HG02571 (cell line): ENCODE measurements around the gene MYADML2.
"Not testable (repeated sequence)": the region's sequence is repeated elsewhere in the genome, so short reads cannot be mapped to it uniquely, and the experiment has no call there.

ENCODE experiments used
- ATAC-seq: cut with Tn5 transposase; IDR thresholded peaks from one replicate; pipeline ENCODE4 v1.9.1; 2021; ENCODE audit warnings: mild to moderate bottlenecking, moderate library complexity; ENCODE audit not compliant: unreplicated experiment

The MYADML2 gene

DNA sequence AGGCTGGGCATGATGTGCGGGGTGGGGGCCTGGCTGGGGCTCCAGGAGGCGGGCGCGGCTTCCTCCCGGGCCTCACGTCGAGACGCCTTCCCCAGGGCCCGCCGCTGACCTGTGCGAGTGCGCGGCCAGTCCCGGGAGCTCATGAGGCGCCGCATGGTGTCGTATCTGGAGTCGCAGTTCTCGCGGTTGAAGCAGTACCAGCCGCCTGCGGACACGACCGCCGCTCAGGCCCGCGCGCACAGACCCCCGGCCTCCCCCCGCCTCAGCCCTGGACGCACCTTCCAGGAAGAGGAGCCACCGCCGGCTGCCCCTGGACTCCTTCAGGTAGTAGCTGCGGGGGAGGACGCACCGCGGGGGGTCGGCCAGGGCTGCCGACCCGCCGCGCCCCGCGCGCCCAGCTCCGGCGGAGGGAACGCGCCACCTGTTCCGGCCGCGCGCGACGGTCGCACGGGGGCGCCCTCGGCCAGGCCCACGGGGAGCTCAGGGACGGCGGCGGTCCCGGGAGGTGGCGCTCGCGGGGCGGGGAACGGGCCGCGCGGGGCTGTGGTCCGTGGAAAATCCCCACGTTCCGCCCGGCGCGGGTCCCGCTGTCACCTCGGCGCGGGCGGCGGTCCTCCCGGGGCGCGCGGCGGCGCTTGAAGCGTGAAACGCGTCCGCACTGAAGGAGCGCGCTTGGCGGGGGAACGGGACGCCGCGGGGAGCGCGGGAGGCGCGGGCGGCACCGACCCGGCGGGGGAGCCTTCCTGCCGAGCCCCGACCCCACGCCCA is 12.5 kb upstream of the MYADML2 start:
- ATAC-seq = no peak

- ATAC-seq = no peak
Measured at GRCh38 chr17:81958633-81959342, 11.8 kb upstream of the MYADML2 start.

GRCh38 chr17:81957691-81958432 is 10.8 kb upstream of the MYADML2 start:
- ATAC-seq = no peak

GRCh38 chr17:81956607-81957589 is 9.9 kb upstream of the MYADML2 start:
- no peak for ATAC-seq

GRCh38 chr17:81955756-81956544 is 8.9 kb upstream of the MYADML2 start:
- ATAC-seq = no peak

DNA sequence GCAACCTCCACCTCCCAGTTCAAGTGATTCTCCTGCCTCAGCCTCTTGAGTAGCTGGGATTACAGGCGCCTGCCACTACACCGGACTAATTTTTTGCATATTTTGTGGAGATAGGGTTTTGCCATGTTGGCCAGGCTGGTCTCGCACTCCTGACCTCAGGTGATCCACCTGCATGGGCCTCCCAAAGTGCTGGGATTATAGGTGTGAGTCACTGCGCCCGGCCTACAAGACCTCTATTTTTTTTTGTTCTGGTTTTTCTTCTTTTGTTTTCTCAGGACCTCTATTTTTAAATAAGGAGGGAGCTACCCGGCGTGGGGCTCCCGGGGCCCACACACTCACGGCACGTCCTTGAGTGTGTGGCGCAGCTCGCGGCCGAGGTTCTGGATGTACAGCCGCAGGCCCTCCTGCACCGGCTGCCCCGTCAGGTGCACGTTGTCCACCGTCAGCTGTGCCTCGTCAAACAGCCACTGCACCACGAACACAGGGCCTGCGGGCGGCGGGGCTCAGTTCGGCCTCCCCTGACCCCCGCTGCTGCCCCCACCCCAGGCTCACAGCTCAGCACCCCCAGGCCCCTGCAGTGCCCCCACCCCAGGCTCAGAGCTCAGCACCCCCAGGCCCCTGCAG is 8.1 kb upstream of the MYADML2 start:
- no peak for ATAC-seq

GRCh38 chr17:81954131-81955057 is 7.4 kb upstream of the MYADML2 start:
- ATAC-seq = no peak

DNA sequence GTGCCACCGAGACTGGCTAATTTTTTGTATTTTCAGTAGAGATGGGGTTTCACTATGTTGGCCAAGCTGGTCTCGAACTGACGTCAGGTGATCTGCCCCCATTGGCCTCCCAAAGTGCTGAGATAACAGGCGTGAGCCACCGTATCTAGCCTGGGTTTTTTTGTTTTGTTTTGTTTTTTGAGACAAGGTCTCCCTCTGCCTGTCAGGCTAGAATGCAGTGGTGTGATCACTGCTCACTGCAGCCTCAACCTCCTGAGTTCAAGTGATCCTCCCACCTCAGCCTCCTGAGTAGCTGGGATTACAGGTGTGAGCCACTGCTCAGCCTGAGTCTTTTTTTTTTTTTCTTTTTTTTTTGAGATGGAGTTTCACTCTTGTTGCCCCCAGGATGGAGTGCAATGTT is 6.4 kb upstream of the MYADML2 start:
- ATAC-seq = not testable (repeated sequence)

GRCh38 chr17:81952792-81953228 is 5.8 kb upstream of the MYADML2 start:
- ATAC-seq = no peak

DNA sequence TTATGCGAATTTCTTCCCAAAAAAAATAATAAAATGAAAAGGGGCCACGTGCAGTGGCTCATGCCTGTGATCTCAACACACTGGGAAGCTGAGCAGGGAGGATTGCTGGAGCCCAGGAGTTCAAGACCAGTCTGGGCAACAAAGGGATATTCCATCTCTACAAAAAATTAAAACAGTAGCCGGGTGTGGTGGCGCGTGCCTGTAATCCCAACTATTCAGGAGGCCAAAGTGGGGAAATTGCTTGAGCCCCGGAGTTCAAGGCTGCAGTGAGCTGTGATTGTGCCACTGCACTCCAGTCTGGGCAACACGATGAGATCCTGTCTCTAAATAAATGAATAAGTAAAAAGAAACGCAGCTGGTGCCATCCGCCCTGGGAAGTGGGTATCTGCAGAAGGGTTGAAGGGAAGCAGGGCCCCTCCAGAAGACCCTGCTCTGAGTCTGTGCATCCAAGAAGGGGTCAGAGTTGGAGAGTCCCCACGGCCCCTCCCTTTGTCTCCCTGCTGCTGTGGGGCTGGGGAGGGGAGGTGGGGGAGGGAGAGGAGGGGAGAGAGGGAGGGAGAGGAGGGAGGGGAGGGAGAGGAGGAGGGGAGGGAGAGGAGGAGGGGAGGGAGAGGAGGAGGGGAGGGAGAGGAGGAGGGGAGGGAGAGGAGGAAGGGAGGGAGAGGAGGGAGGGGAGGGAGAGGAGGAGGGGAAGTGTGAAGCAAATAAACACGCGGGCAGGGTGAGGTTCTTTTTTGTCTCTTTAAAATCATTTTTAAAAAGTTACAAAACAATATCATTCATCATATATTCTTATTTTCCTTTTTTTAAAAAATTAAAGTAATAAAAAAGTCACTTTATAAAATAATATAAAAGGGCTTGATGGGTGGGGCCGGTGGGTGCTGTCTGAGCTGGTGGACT is 5.0 kb upstream of the MYADML2 start:
- no peak for ATAC-seq

DNA sequence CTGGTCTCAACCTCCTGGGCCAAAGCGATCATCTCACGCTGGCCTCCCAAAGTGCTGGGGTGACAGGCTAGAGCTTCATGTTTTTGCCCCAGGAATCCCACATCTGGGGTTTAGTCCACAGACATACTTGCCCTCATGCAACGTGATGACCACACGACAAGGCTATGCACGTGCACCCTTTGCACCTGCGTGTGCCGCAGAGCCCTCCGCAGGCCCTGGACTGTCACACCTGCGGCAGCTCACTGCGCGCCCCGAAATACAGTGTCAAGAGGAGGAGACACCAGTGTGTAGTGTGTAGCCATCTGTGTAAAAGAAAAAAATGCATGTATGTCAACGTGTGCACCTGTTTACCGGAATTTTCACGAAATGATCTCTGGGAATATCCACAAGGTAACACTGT is 3.5 kb upstream of the MYADML2 start:
- ATAC-seq = no peak

DNA sequence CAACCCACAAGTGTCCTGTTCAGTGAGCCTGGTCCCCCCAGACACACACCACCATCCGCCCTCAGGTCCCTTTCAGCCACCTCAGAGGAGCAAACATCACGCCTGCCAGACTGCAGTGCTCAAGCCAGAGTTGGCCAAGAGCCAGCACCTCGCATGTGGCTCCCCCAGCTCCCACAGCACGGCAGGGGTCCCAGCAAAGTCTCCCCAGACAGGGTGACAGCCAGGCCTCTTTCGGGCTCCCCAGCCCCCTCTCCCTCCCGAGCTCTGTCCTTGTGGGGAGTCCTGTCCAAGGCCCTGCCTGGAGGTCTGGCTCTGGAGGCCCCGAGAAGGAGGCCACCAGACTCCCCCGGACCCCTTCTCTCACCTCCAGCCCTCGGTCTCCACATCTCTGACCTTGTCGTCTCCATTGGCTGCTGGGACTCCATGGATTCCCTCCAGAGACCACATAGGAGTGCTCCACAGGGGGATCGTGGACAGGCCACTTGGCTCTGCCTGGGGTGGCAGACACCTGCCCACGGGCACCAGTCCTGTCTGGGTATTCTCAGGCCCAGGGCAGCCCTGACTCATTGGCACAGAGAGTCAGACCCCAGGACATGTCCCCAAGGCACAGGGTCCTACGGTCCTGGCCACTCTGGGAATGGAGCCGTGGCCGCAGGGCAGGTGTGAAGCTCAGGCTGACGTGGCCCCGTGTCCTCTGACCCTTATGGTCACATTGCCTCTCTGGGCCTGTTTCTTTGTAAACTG is 1.8 kb upstream of the MYADML2 start:
- no peak for ATAC-seq

- no peak for ATAC-seq
Measured at GRCh38 chr17:81944858-81945257, 2.2 kb downstream of the MYADML2 start.

DNA sequence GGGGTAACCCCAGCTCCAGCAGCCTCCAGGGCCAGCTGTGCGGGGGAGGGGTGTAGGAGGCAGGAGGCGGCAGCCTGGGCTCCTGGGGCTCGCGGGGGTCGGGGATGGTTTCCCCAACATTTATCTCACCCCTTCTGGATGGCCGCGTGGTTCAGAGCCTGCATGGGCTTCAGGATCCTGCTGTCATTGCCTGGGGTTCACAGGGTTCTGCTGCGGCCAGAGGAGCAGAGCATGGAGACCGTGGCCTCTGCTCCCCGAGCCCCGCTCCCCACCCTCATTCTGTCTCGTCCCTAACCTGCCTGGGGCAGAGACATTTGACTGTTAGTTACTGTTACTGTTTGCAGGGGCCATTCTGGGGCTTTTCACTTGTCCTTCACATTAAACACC is 4.9 kb downstream of the MYADML2 start:
- ATAC-seq = no peak

DNA sequence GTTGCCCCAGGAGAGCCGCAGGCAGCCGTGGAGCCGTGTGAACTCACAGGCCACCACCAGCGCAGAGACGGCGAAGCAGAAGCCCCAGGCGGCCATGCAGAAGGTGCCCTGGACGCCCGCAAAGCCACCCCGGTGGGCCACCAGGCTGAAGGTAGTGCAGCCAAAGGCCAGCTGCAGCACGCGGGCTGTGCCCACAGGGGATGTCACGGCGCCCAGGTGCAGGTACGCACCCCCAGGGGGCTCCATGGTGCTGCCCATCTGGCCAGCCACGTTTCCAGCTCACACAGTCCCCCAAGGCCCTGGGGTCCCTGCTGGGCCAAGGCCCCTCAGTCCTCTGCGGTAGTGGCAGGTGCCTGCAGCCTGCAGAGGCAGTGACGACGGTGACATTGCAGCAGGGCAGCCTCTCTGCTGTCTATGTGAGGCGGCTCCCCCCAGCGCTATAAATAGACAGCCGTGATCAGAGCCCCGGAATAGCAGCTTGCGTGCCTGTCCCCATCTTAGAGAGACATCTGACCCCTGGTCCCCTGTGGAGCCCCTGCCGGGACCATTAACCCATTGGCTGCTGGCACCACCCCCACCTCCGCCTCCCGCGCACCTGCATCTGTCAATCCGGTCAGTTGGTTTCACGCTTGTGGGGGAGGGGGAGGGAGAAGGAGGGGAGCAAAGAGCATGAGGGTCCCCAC is 5.4 kb downstream of the MYADML2 start:
- ATAC-seq = no peak
